Esophagus (tissue), 2 donors: ENCODE data around the gene ALAS2. TPM values are rescaled to one million over a fixed set of nuclear protein-coding genes. Genes with fewer than 3 reads are reported as not detected.

Experiments used
- H3K27ac ChIP-seq, 2 donors: one replicate each; pipeline ENCODE4 v1.5.1; 2013; ENCODE audit warnings: low read depth in 2 of 2, mild to moderate bottlenecking in 2 of 2, inconsistent platforms in 1 of 2, low read length in 1 of 2, moderate library complexity in 1 of 2
- H3K27me3 ChIP-seq, 2 donors: one replicate each; pipeline ENCODE4 v1.6.1; 2013; ENCODE audit warnings: low read length in 2 of 2, control low read depth in 1 of 2, mild to moderate bottlenecking in 1 of 2; ENCODE audit not compliant: insufficient read depth in 2 of 2, control insufficient read depth in 1 of 2
- H3K36me3 ChIP-seq, 2 donors: one replicate each; pipeline ENCODE4 v1.6.1; 2013; ENCODE audit warnings: low read length in 1 of 2; ENCODE audit not compliant: control insufficient read depth in 2 of 2, insufficient read depth in 2 of 2
- H3K4me1 ChIP-seq, 2 donors: one replicate each; pipeline ENCODE4 v1.6.1; 2013; ENCODE audit warnings: low read length in 1 of 2; ENCODE audit not compliant: control insufficient read depth in 2 of 2, insufficient read depth in 2 of 2
- H3K4me3 ChIP-seq, 2 donors: one replicate each; pipeline ENCODE4 v1.5.1; 2013; ENCODE audit warnings: low read length in 2 of 2, mild to moderate bottlenecking in 2 of 2, low read depth in 1 of 2, moderate library complexity in 1 of 2
- H3K9me3 ChIP-seq, 2 donors: one replicate each; pipeline ENCODE4 v1.6.1; 2013; ENCODE audit warnings: mild to moderate bottlenecking in 2 of 2, low read depth in 1 of 2, low read length in 1 of 2, moderate library complexity in 1 of 2; ENCODE audit not compliant: control insufficient read depth in 2 of 2, insufficient read depth in 1 of 2
- WGBS, 2 donors: extraction: QIAGEN DNeasy Blood & Tissue Kit; methylation state at CpG; one replicate each; pipeline ENCODE4 v1.1.7; 2013; 5-methylcytosine and 5-hydroxymethylcytosine counted together
- polyA plus RNA-seq, 2 donors: library from polyadenylated mRNA; stranded (reverse); fragments of 200-250 nt; gene quantifications; one replicate each; pipeline ENCODE4 v1.2.3, GENCODE V29; 2013
- donor health status: healthy with polysubstance abuse.
- donor health status: Bipolar disorder and iron deficiency.

Gene ALAS2
- polyA plus RNA-seq, 2 donors, result not detected

GRCh38 chrX:55007656-55008055 is 23.1 kb downstream of the ALAS2 start:
- H3K36me3 ChIP-seq, result peaks cover 0 to 5% of the 10 kb centered on the region in 2 donors
- no peaks in the 10 kb centered on the region for H3K27me3 ChIP-seq
- no peaks in the 10 kb centered on the region for H3K9me3 ChIP-seq
- H3K27ac ChIP-seq, result peak overlapping the region; percentile 73 to 82
- no peak overlapping the region for H3K4me3 ChIP-seq
- 54 to 63% methylated on average over 6 of the region's 6 CpGs for WGBS, 2 donors
- peaks cover 3 to 10% of the 10 kb centered on the region in 2 donors for H3K4me1 ChIP-seq

- H3K4me1 ChIP-seq, result peaks cover 3 to 10% of the 10 kb centered on the region in 2 donors
- H3K36me3 ChIP-seq, result peaks cover 0 to 5% of the 10 kb centered on the region in 2 donors
- H3K27ac ChIP-seq, result peak overlapping the region; percentile 67 to 76
- H3K9me3 ChIP-seq, result no peaks in the 10 kb centered on the region
- 75 to 78% methylated on average over 15 to 18 of the region's 18 CpGs for WGBS, 2 donors
- H3K4me3 ChIP-seq, result no peak overlapping the region
- no peaks in the 10 kb centered on the region for H3K27me3 ChIP-seq
Observed at GRCh38 chrX:55006827-55007621, 23.8 kb downstream of the ALAS2 start.

- Histone ChIP-seq H3K4me3 (no peak overlapping the region), H3K27ac (no peak overlapping the region), H3K9me3 (no peaks in the 10 kb centered on the region), H3K27me3 (no peaks in the 10 kb centered on the region), H3K36me3 (peaks cover 0 to 5% of the 10 kb centered on the region in 2 donors), H3K4me1 (peaks cover 3 to 10% of the 10 kb centered on the region in 2 donors)
Observed at GRCh38 chrX:55005256-55005655, 25.5 kb downstream of the ALAS2 start.

GRCh38 chrX:55004231-55004630 is 26.5 kb downstream of the ALAS2 start:
- Histone ChIP-seq H3K4me3 (no peak overlapping the region), H3K36me3 (peaks cover 0 to 5% of the 10 kb centered on the region in 2 donors), H3K27ac (no peak overlapping the region), H3K27me3 (no peaks in the 10 kb centered on the region), H3K9me3 (no peaks in the 10 kb centered on the region), H3K4me1 (peaks cover 3 to 10% of the 10 kb centered on the region in 2 donors)
- WGBS, 2 donors, result 86 to 96% methylated on average over 1 of the region's 1 CpG

- 0 to 31% methylated on average over 55 of the region's 55 CpGs for WGBS, 2 donors
- Histone ChIP-seq H3K27ac (peak within 1 kb of the TSS; percentile 93 to 96), H3K27me3 (no peaks in the 10 kb centered on the region), H3K36me3 (peaks cover 0 to 5% of the 10 kb centered on the region in 2 donors), H3K4me3 (peak within 1 kb of the TSS; percentile 61 to 83), H3K4me1 (no peaks in the 10 kb centered on the region), H3K9me3 (no peaks in the 10 kb centered on the region)
Observed at GRCh38 chrX:54999717-55000598, 30.8 kb downstream of the ALAS2 start, which contains the start of gene APEX2. Gene APEX2, plus strand, starts transcription at chrX:55000363. Its CDS starts 60 bp downstream, at chrX:55000423.

- Histone ChIP-seq H3K36me3 (no peaks in the 10 kb centered on the region), H3K4me3 (no peak overlapping the region), H3K4me1 (no peaks in the 10 kb centered on the region), H3K27me3 (peaks cover 0 to 3% of the 10 kb centered on the region in 2 donors), H3K27ac (no peak overlapping the region), H3K9me3 (no peaks in the 10 kb centered on the region)
Observed at GRCh38 chrX:54995621-54996020, 35.2 kb downstream of the ALAS2 start.

- 74 to 75% methylated on average over 6 of the region's 6 CpGs for WGBS, 2 donors
- Histone ChIP-seq H3K27me3 (peaks cover 0 to 3% of the 10 kb centered on the region in 2 donors), H3K4me3 (no peak overlapping the region), H3K9me3 (no peaks in the 10 kb centered on the region), H3K36me3 (no peaks in the 10 kb centered on the region), H3K4me1 (no peaks in the 10 kb centered on the region), H3K27ac (no peak overlapping the region)
Observed at GRCh38 chrX:54994668-54995351, 36.0 kb downstream of the ALAS2 start.

- Histone ChIP-seq H3K36me3 (no peaks in the 10 kb centered on the region), H3K27me3 (peaks cover 0 to 3% of the 10 kb centered on the region in 2 donors), H3K27ac (no peak within 1 kb of the TSS), H3K4me3 (no peak within 1 kb of the TSS), H3K4me1 (no peaks in the 10 kb centered on the region), H3K9me3 (no peaks in the 10 kb centered on the region)
- WGBS, 2 donors, result 75 to 100% methylated on average over 2 of the region's 2 CpGs
Observed at GRCh38 chrX:54994099-54994498, 36.7 kb downstream of the ALAS2 start, which contains the start of gene PFKFB1. Gene PFKFB1, minus strand, starts transcription at chrX:54994188. Its CDS starts 181 bp downstream, at chrX:54994007.
